Panc1 (cell line): ENCODE results near the gene STEAP1B. TPM values are rescaled to one million over a fixed set of nuclear protein-coding genes. Genes with fewer than 3 reads are reported as not detected.

Source experiments
- ATAC-seq: fragments of 200-7000 bp; cut with Tn5 transposase; 2 replicates; pipeline ENCODE4 v1.9.1; 2020; ENCODE audit warnings: mild to moderate bottlenecking, moderate library complexity
- BruUV-seq: library from RNA; stranded (reverse); fragments of 400-500 nt; replicated peaks from 2 replicates; lab custom pipeline; 2021; lab: Mats Ljungman, UMichigan
- CTCF ChIA-PET: fragments of 300-600 bp; sonication (Branson Sonifier 250); formaldehyde crosslinking; loops from one replicate; lab custom pipeline; 2022; ENCODE audit warnings: antibody characterized with exemption; lab: Charles Lee
- POLR2A ChIA-PET: fragments of 300-600 bp; sonication (Branson Sonifier 250); formaldehyde crosslinking; loops from one replicate; lab custom pipeline; 2022; ENCODE audit warnings: antibody characterized with exemption; lab: Charles Lee
- DNase-seq: peaks from one replicate; pipeline ENCODE4 v3.0.0-alpha.2; 2010; ENCODE audit warnings: low read depth, low spot score
- H3K27ac ChIP-seq: 2 replicates; pipeline ENCODE4 v1.5.1; 2011; ENCODE audit warnings: mild to moderate bottlenecking, low read length, inconsistent platforms
- H3K27me3 ChIP-seq: fragments of 200-500 bp; sonication (Bioruptor generic); 2 replicates; pipeline ENCODE4 v1.6.0; 2014; ENCODE audit warnings: low read length, inconsistent platforms; ENCODE audit not compliant: control insufficient read depth, insufficient read depth
- H3K36me3 ChIP-seq: fragments of 200-500 bp; sonication (Bioruptor generic); 2 replicates; pipeline ENCODE4 v1.5.1; 2014; ENCODE audit warnings: inconsistent platforms, mild to moderate bottlenecking, low read length, moderate library complexity; ENCODE audit not compliant: control insufficient read depth, insufficient read depth
- H3K4me1 ChIP-seq: 2 replicates; pipeline ENCODE4 v1.5.1; 2011; ENCODE audit warnings: inconsistent platforms, mild to moderate bottlenecking, low read length, moderate library complexity; ENCODE audit not compliant: control insufficient read depth, insufficient read depth
- H3K4me3 ChIP-seq, 2 experiments: 2 replicates each; pipeline ENCODE4 v1.5.1; 2011 to 2012; ENCODE audit warnings: low read depth in 2 of 2, low read length in 2 of 2, mild to moderate bottlenecking in 2 of 2, inconsistent platforms in 1 of 2, moderate library complexity in 1 of 2
- H3K9me3 ChIP-seq: fragments of 200-500 bp; sonication (Bioruptor generic); 2 replicates; pipeline ENCODE4 v1.5.1; 2014; ENCODE audit warnings: low read depth, mild to moderate bottlenecking, inconsistent platforms, low read length, moderate library complexity; ENCODE audit not compliant: control insufficient read depth, insufficient read depth
- CTCF ChIP-seq: fragments of 450-650 bp; IDR thresholded peaks from 2 replicates; pipeline ENCODE4 v1.5.1; 2017; ENCODE audit warnings: mild to moderate bottlenecking
- POLR2AphosphoS5 ChIP-seq: IDR thresholded peaks from 2 replicates; pipeline ENCODE4 v1.6.1; 2012; ENCODE audit warnings: mild to moderate bottlenecking, low read depth, low read length, moderate library complexity
- REST ChIP-seq, 2 experiments: IDR thresholded peaks; 2 replicates each; pipeline ENCODE4 v1.6.1; 2011 to 2012; ENCODE audit warnings: low read depth in 2 of 2, control low read depth in 1 of 2, low read length in 1 of 2, mild to moderate bottlenecking in 1 of 2, moderate library complexity in 1 of 2; ENCODE audit not compliant: insufficient read depth in 1 of 2
- SIN3A ChIP-seq: IDR thresholded peaks from 2 replicates; pipeline ENCODE4 v1.6.1; 2012; ENCODE audit warnings: low read depth, mild to moderate bottlenecking, low read length, moderate library complexity, borderline replicate concordance; ENCODE audit not compliant: insufficient read depth
- TCF7L2 ChIP-seq: IDR thresholded peaks from 2 replicates; pipeline ENCODE4 v1.6.1; 2011; ENCODE audit warnings: mild to moderate bottlenecking, low read depth, low read length, inconsistent platforms
- in situ Hi-C: cut with HindIII; loops from 2 replicates; pipeline ENCODE4 v1.10.0; 2016; ENCODE audit warnings: low sequenced_read_pairs, low pct_unique_long_range_greater_than_20kb
- intact Hi-C: fragments of 100-400 bp; cut with micrococcal nuclease; formaldehyde crosslinking; loops from one replicate; pipeline ENCODE4 v1.10.0; 2022; ENCODE audit not compliant: unreplicated experiment
- total RNA-seq: library from RNA; stranded (reverse); gene quantifications from one replicate; pipeline ENCODE4 v1.2.1, GENCODE V29; 2021; ENCODE audit not compliant: unreplicated experiment

Gene STEAP1B
- total RNA-seq, 1 experiment from 2014 or later: 3.3 TPM

- H3K4me3 ChIP-seq: no peak overlapping the region
- H3K9me3 ChIP-seq: no peaks in the 10 kb centered on the region
- CTCF ChIA-PET: no interaction called here
- no peak overlapping the region for H3K27ac ChIP-seq
- in situ Hi-C loops (no loop called here), intact Hi-C loops (no loop called here)
- POLR2A ChIA-PET: no interaction called here
- H3K4me1 ChIP-seq: no peaks in the 10 kb centered on the region
- no peaks in the 10 kb centered on the region for H3K27me3 ChIP-seq
- ATAC-seq: no peak
- no peak for DNase-seq
- no peaks in the 10 kb centered on the region for H3K36me3 ChIP-seq
- no TSS peak for BruUV-seq
- TF ChIP-seq REST (IDR thresholded peaks at IDR 0.05; ENCODE audit: insufficient read depth in 1 of 2, low read depth in 2 of 2, low read length in 1 of 2): no peak
- no peak for TF ChIP-seq TCF7L2
- no peak for TF ChIP-seq CTCF
- TF ChIP-seq SIN3A: no peak
- no peak for TF ChIP-seq POLR2AphosphoS5
Observed at GRCh38 chr7:22464299-22464698, 35.7 kb downstream of the STEAP1B start.

- POLR2A ChIA-PET: no interaction called here
- CTCF ChIA-PET: no interaction called here
- Histone ChIP-seq H3K27ac (no peak overlapping the region), H3K4me3 (no peak overlapping the region), H3K9me3 (no peaks in the 10 kb centered on the region), H3K27me3 (no peaks in the 10 kb centered on the region), H3K36me3 (no peaks in the 10 kb centered on the region), H3K4me1 (no peaks in the 10 kb centered on the region)
- in situ Hi-C loops: no loop called here
- BruUV-seq: no TSS peak
- ATAC-seq (no peak; the same call in 1 of the 2 replicates), DNase-seq (no peak)
- intact Hi-C loops: no loop called here
- TF ChIP-seq CTCF (no peak), POLR2AphosphoS5 (no peak), SIN3A (no peak), REST (IDR thresholded peaks at IDR 0.05; ENCODE audit: insufficient read depth in 1 of 2, low read depth in 2 of 2, low read length in 1 of 2) (no peak), TCF7L2 (no peak)
Observed at GRCh38 chr7:22460363-22460988, 39.5 kb downstream of the STEAP1B start.
